Mammary epithelial cell (primary cell): Measurements from ENCODE around the gene ARHGAP26.

ENCODE experiments used
- CTCF ChIP-seq, 2 donors: IDR thresholded peaks in 1 of 2; conservative IDR thresholded peaks in 1 of 2; 2 replicates each; pipeline ENCODE4 v1.5.1; 2011 to 2012; ENCODE audit warnings: inconsistent platforms in 2 of 2, low read length in 2 of 2, mild to moderate bottlenecking in 2 of 2, control low read depth in 1 of 2, low read depth in 1 of 2; ENCODE audit not compliant: insufficient read depth in 1 of 2; ENCODE audit errors: extremely low read depth in 1 of 2
- EZH2 ChIP-seq: IDR thresholded peaks from 2 replicates; pipeline ENCODE4 v1.6.1; 2012; ENCODE audit warnings: low read length, inconsistent platforms, borderline replicate concordance

GRCh38 chr5:142865631-142866030 lies 95.5 kb downstream of the ARHGAP26 start:
- TF ChIP-seq CTCF (conservative IDR thresholded peaks at IDR 0.05 in 1 of 2, IDR thresholded peaks at IDR 0.05 in 1 of 2; ENCODE audit: extremely low read depth in 1 of 2, insufficient read depth in 1 of 2, low read depth in 1 of 2, low read length in 2 of 2) (no peak), EZH2 (no peak)
